ENCODE measurements around the gene EFNA3.

GRCh38 chr1:155136748-155137147 is 58.1 kb downstream of the EFNA3 start:
- peak in 1 of 6 experiments; percentile 17 for TF ChIP-seq CTCF (IDR thresholded peaks at IDR 0.05)
- no peak for TF ChIP-seq POLR2A (IDR thresholded peaks at IDR 0.05)
